GM12892 (cell line): ENCODE measurements around the gene TPR. TPM values are rescaled to one million over a fixed set of nuclear protein-coding genes. Genes with fewer than 3 reads are reported as not detected.
"Not testable (repeated sequence)": the region's sequence is repeated elsewhere in the genome, so short reads cannot be mapped to it uniquely, and the experiment has no call there.

Experiments
- DNase-seq: peaks from one replicate; pipeline ENCODE4 v3.0.0; 2011; ENCODE audit not compliant: insufficient read length
- FAIRE-seq: peaks from 2 replicates; lab custom pipeline; 2011; peaks lifted over from hg19 to GRCh38; lab: Jason Lieb, UNC
- POLR2A ChIP-seq: IDR thresholded peaks from 2 replicates; pipeline ENCODE4 v1.6.1; 2011; ENCODE audit warnings: low read depth, low read length, control low read depth
- POLR2AphosphoS5 ChIP-seq: IDR thresholded peaks from 2 replicates; pipeline ENCODE4 v1.6.1; 2011; ENCODE audit warnings: low read depth, low read length, control low read depth
- TAF1 ChIP-seq: IDR thresholded peaks from 2 replicates; pipeline ENCODE4 v1.6.1; 2011; ENCODE audit warnings: low read depth, mild to moderate bottlenecking, control low read depth, low read length, borderline replicate concordance
- polyA plus RNA-seq: library from polyadenylated mRNA; unstranded; fragments of >200 nt; gene quantifications from one replicate; pipeline ENCODE4 v1.2.1, GENCODE V29; 2012; ENCODE audit warnings: missing spikeins, inconsistent platforms; ENCODE audit not compliant: missing spikeins

The TPR gene
- 43.2 TPM for polyA plus RNA-seq

GRCh38 chr1:186375152-186375928 lies at the start of gene TPR, which contains the start of gene ODR4:
Gene TPR (minus strand): TSS chr1:186375253. CDS start chr1:186375028, 225 bp downstream.
Gene ODR4 (plus strand): TSS chr1:186375838. CDS start chr1:186379786, 3,948 bp downstream.
- TF ChIP-seq POLR2AphosphoS5: peak; percentile 52; the same call in 1 of the 2 replicates
- peak; percentile 48; the same call in 1 of the 2 replicates for TF ChIP-seq TAF1
- peak; percentile 77 for TF ChIP-seq POLR2A
- FAIRE-seq: peak; percentile 98

GRCh38 chr1:186424539-186424938 lies 49.5 kb upstream of the TPR start:
- no peak for FAIRE-seq
- DNase-seq: no peak
- TF ChIP-seq POLR2A (no peak), POLR2AphosphoS5 (no peak), TAF1 (no peak)

More at GRCh38 chr1:186375152-186375928, at the start of gene TPR, which contains the start of gene ODR4:
- DNase-seq: peak; percentile 67

GRCh38 chr1:186421446-186421845 lies 46.4 kb upstream of the TPR start:
- FAIRE-seq: no peak
- TF ChIP-seq POLR2A (no peak), TAF1 (no peak), POLR2AphosphoS5 (no peak)
- no peak for DNase-seq

- DNase-seq: peak; percentile 6
- peak; percentile 24 for FAIRE-seq
- no peak for TF ChIP-seq POLR2AphosphoS5
- no peak for TF ChIP-seq TAF1
- no peak for TF ChIP-seq POLR2A
Observed at GRCh38 chr1:186420923-186421322, 45.9 kb upstream of the TPR start.

- DNase-seq (no peak), FAIRE-seq (no peak)
- TF ChIP-seq POLR2AphosphoS5: no peak
- no peak for TF ChIP-seq TAF1
Observed at GRCh38 chr1:186420311-186420710, 45.3 kb upstream of the TPR start.

GRCh38 chr1:186418503-186418902 lies 43.5 kb upstream of the TPR start:
- FAIRE-seq: no peak
- DNase-seq: no peak
- TF ChIP-seq POLR2AphosphoS5: no peak
- TF ChIP-seq POLR2A: no peak
- no peak for TF ChIP-seq TAF1

GRCh38 chr1:186413319-186413718 lies 38.3 kb upstream of the TPR start:
- no peak for DNase-seq
- TF ChIP-seq POLR2AphosphoS5: no peak
- FAIRE-seq: no peak

GRCh38 chr1:186409091-186409490 lies 34.0 kb upstream of the TPR start:
- TF ChIP-seq POLR2A (no peak), TAF1 (no peak), POLR2AphosphoS5 (no peak)
- no peak for DNase-seq
- FAIRE-seq: no peak

GRCh38 chr1:186404454-186405051 lies 29.5 kb upstream of the TPR start:
- DNase-seq (no peak), FAIRE-seq (peak; percentile 83)
- TF ChIP-seq POLR2AphosphoS5 (no peak), POLR2A (no peak), TAF1 (no peak)

- FAIRE-seq (no peak), DNase-seq (no peak)
- TF ChIP-seq POLR2AphosphoS5 (no peak), TAF1 (no peak), POLR2A (no peak)
Observed at GRCh38 chr1:186403632-186404031, 28.6 kb upstream of the TPR start.

- not testable (repeated sequence) for DNase-seq, FAIRE-seq
Observed at GRCh38 chr1:186401446-186401845, 26.4 kb upstream of the TPR start.

GRCh38 chr1:186392711-186393110 lies 17.7 kb upstream of the TPR start:
- DNase-seq: not testable (repeated sequence)

GRCh38 chr1:186391841-186392240 lies 16.8 kb upstream of the TPR start:
- no peak for TF ChIP-seq POLR2AphosphoS5
- no peak for DNase-seq
- no peak for FAIRE-seq

More at GRCh38 chr1:186392711-186393110, 17.7 kb upstream of the TPR start:
- FAIRE-seq: not testable (repeated sequence)
